PC-9 (cell line): ENCODE results near the gene PSEN1.

ENCODE experiments used
- CTCF ChIP-seq: fragments of 200-600 bp; sonication (generic); conservative IDR thresholded peaks from 2 replicates; pipeline ENCODE4 v1.6.1; 2017; ENCODE audit warnings: mixed run types, antibody characterized with exemption, mild to moderate bottlenecking, moderate library complexity
- EZH2 ChIP-seq: fragments of 200-600 bp; sonication (generic); IDR thresholded peaks from 2 replicates; pipeline ENCODE4 v1.8.0; 2017; ENCODE audit warnings: antibody characterized with exemption, low read depth

DNA sequence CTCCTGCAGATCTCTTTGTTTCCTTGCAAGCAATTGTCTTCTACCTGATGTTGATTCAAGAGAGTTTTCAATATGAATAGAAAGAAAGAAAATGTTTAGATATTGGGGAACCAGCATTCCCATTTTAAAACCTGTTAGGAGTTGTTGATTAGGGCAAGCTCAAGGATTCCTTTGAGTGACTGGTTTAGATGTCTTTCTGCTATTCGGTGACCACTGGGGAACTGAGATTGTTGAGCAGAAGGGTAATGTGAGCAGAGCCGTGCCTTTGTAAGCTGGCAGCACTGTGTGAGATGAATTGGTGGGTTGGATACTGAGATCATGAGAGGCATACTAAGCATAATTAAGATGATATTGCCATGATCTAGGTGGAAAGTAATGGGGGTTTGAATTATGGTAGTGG, 61.9 kb downstream of the PSEN1 start:
- TF ChIP-seq CTCF (no peak), EZH2 (no peak)
